HG03457 (cell line): ENCODE data around the gene RSBN1L.
"Not testable (repeated sequence)": the region's sequence is repeated elsewhere in the genome, so short reads cannot be mapped to it uniquely, and the experiment has no call there.

Source experiments
- ATAC-seq: cut with Tn5 transposase; IDR thresholded peaks from one replicate; pipeline ENCODE4 v1.9.1; 2021; ENCODE audit warnings: moderate number of reproducible peaks; ENCODE audit not compliant: unreplicated experiment

Gene RSBN1L

GRCh38 chr7:77687100-77687746 is 9.0 kb upstream of the RSBN1L start:
- ATAC-seq, result no peak

DNA sequence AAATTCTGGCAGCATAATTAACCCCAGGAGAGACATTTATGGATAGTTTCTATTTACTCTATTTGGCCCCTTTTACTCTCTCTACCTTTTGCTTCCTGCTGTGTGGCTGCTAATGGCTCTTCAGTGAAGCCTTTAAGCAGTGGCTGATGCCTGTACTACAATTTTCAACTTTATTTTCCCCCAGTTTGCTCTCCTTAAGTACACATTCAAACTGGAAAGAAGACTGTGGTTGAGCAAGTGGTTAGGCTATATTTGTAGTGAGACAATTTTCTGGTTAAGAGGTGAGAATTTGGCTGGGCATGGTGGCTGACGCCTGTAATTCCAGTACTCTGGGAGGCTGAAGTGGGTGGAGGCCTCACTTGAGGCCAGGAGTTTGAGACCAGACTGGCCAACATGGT is 8.5 kb upstream of the RSBN1L start:
- no peak for ATAC-seq

DNA sequence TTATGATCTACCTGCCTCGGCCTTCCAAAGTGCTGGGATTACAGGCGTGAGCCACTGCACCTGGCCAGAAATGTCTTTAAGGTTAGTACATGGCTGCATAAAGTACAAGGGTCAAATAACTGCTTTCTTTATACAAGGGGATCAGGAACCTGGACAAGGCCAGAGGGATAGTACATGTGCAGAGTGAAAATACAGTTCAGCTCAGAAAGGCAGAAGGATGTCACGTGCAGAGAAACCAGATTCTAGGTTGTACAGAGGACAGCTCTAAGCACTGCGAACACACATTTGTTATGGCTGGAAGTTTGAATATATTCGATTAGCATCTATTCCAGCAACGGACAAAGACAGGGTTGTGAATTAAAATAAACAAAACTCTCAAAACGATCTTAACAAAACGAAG is 6.0 kb upstream of the RSBN1L start:
- ATAC-seq, result no peak

DNA sequence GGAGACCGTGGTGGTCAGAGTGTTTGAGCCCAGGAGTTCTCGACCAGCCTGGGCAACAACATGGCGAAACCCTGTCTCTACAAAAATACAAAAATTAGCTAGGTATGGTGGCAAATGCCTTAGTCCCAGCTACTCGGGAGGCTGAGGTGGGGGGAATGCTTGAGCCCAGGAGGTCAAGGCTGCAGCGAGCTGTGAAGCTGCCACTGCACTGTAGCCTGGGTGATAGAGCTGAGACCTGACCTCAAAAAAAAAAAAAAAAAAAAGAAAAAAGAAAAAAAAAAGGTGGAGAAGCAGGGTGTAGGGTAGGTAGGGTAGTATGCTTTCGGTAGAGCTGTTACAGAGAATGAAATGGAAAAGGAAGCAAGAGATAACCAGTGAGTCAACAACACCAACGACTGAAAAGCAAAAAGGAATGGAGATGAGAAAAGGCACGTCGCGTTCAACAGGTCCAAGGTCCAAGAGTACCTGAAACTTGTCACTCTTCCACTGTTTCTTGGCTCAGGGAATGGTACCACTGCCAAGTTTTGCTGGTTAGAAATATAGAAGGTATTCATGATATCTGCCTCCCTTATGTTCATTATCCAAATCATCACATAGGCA is 4.3 kb upstream of the RSBN1L start:
- no peak for ATAC-seq

- no peak for ATAC-seq
These were observed 2.3 kb upstream of the RSBN1L start for GRCh38 chr7:77693830-77694583.

- ATAC-seq, result peak; percentile 8
These were observed 630 bp downstream of the RSBN1L start for GRCh38 chr7:77696643-77697534.

GRCh38 chr7:77697535-77697831 is 1.2 kb downstream of the RSBN1L start:
- ATAC-seq, result no peak

GRCh38 chr7:77698042-77698625 is 1.9 kb downstream of the RSBN1L start:
- no peak for ATAC-seq

- ATAC-seq, result peak; percentile 24
These were observed 2.8 kb downstream of the RSBN1L start for GRCh38 chr7:77699056-77699455.

DNA sequence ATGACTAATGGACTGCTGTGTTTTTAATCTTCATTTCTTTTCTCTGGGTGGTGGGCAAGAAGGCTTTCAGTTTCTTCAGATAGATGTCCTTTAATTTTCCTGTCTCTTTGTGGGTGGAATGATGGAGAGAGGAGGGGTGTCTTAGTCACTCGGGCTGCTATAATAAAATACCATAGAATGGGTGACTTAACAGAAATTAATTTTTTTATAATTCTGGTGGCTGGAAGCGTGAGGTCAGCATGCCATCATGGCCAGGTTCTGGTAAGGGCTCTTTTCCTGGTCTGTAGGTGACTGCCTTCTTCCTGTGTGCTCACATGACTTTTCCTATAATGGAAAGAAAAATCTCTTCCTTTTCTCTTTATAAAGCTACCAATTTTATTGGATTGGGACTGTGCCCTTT is 6.3 kb downstream of the RSBN1L start:
- ATAC-seq, result no peak

DNA sequence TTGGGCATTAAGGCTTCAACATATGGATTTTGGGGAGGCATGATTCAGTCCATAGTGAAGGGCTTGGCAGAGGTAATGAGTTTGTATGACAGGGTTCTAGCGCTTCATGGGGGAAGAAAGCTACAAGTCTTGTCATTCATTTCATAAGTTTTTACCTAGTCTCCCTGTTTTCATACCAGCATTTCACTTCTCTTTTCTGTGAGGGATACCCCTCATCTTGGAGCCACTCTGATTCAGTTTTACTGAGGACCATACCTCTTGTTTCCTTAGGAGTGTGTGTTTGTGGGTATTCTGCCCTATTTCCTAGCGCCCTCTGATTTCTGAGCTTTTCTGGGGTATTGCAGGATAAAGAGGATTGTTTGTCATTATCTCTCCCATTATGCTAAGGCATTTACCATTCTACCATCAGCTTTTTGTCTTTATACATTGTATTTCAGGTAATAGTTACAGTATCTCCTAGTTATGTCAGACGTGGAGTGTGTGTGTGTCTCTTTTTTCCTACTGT is 6.8 kb downstream of the RSBN1L start:
- no peak for ATAC-seq

GRCh38 chr7:77703669-77704068 is 7.4 kb downstream of the RSBN1L start:
- ATAC-seq, result not testable (repeated sequence)

- ATAC-seq, result no peak
These were observed 11.3 kb downstream of the RSBN1L start for GRCh38 chr7:77707504-77707992.

GRCh38 chr7:77710067-77710466 is 13.8 kb downstream of the RSBN1L start:
- ATAC-seq, result no peak

DNA sequence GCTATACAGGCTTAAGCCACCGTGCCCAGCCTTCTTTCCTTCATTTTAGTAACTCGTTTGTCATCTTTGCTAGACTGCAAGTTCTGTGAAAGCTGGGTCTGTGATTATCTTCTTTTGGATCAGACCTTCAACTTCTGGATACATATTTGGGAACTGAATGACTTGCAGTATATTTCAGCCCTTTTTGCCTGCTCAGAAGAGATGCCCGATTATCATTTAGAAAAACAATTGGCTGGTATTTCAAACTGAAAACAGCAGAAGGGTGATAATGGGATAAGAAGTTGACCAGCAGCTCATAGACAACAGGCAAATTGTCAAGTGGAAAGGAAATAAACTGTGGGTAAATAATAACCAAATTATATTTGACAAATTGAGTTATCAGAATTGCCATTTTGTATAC is 14.6 kb downstream of the RSBN1L start:
- ATAC-seq, result no peak

DNA sequence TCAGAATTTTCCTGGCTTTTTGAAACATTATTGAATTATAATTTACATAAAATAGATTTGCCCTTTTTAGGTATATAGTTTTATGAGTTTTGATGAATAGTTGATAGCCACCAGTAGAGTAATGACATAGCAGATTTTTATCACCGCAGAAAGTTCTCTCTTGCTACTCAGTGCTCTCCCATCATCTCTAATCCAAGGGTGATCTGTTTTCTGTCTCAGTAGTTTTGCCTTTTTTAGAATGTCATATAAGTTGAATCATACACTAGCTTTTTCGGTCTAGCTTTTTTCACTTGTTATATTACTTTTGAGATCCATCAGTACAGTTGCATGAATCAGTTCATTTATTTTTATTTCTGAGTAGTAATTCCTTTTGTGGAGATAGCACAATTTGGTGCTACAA is 17.9 kb downstream of the RSBN1L start:
- ATAC-seq, result no peak

DNA sequence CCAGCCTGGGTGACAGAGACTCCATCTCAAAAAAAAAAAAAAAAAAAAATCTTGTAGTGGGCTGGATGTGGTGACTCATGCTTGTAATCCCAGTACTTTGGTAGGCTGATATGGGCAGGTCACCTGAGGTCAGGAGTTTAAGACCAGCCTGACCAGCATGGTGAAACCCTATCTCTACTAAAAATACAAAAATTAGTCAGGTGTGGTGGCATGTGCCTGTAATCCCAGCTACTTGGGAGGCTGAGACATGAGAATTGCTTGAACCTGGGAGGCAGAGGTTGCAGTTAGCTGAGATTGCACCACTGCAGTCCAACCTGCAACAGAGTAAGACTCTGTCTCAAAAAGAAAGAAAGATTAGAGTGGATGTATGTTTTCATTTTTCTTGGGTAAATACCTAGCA is 18.7 kb downstream of the RSBN1L start:
- not testable (repeated sequence) for ATAC-seq

GRCh38 chr7:77716804-77717203 is 20.5 kb downstream of the RSBN1L start:
- ATAC-seq, result no peak

DNA sequence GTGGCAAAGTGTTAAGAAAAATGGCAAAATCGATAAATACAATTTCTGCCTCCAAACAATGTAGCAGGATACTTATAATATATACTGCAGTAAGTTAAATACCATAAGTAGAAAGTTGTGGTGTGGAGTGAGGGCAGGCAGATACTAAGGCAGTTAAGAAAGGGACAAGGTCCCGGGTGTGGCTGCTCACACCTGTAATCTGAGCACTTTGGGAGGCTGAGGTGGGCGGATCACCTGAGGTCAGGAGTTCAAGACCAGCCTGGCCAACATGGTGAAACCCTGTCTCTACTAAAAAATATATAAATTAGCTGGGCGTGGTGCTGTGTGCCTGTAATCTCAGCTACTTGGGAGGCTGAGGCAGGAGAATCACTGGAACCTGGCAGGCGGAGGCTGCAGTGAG is 21.3 kb downstream of the RSBN1L start:
- ATAC-seq, result not testable (repeated sequence)

GRCh38 chr7:77727527-77727926 is 31.3 kb downstream of the RSBN1L start:
- ATAC-seq, result no peak
